ENCODE results near the gene ROBO1. TPM values are rescaled to one million over a fixed set of nuclear protein-coding genes. Genes with fewer than 3 reads are reported as not detected.

ROBO1 gene
- total and polyA plus RNA-seq, 2 donors from 2014 or later, result 2.1 to 22.1 TPM

DNA sequence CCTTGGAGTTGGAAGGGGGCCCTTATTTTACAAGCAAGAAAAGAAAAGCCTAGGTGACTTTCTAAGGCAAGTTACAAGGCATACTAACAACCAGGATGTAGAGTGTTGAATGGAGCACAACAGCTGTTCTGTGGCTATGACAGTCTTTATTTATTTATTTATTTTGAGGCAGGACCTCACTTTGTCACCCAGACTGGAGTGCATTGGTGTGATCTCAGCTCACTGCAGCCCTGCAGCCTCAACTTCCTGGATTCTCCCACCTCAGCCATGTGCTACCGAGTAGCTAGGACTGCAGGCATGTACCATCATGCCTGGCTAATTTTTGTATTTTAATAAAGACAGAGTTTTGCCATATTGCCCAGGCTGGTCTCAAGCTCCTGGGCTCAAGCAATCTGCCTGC is 973.4 kb downstream of the ROBO1 start:
- FAIRE-seq, result no peak
- H3K9me3 ChIP-seq (ENCODE audit: control insufficient read depth in 2 of 3, insufficient read depth in 1 of 3, low read length in 3 of 3), result no peaks in the 10 kb centered on the region
- intact Hi-C loops (cut with DNase I), result no loop called here

DNA sequence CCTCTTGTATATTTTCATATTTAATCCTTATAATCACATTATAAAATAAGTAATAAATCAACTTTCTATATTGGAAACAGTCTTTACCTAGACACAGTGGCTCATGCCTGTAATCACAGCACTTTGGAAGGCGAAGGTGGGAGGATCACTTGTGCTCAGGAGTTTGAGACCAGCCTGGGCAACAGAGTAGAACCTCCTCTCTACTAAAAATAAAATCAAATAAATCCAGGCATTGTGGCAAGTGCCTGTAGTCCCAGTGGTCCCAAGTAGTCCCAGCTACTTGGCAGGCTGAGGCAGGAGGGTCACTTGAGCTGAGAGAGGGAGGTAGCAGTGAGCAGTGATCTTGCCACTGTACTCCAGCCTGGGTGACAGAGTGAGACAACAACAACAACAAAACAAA is 975.1 kb downstream of the ROBO1 start:
- Histone ChIP-seq H3K27me3 (ENCODE audit: control insufficient read depth, insufficient read depth, low read length) (no peaks in the 10 kb centered on the region), H3K9ac (ENCODE audit: low read length in 3 of 3) (no peak overlapping the region), H3K4me3 (ENCODE audit: low read length in 3 of 3) (no peak overlapping the region), H3K4me1 (ENCODE audit: control insufficient read depth in 2 of 3, insufficient read depth in 2 of 3, low read depth in 1 of 3, low read length in 3 of 3) (no peaks in the 10 kb centered on the region), H3K27ac (ENCODE audit: low read depth in 2 of 2, low read length in 2 of 2) (no peak overlapping the region), H3K9me3 (ENCODE audit: control insufficient read depth in 2 of 3, insufficient read depth in 1 of 3, low read length in 3 of 3) (no peaks in the 10 kb centered on the region), H3K36me3 (ENCODE audit: control insufficient read depth in 2 of 3, insufficient read depth in 3 of 3, low read length in 3 of 3) (no peaks in the 10 kb centered on the region)
- FAIRE-seq, result no peak
- TF ChIP-seq, protein P1, sequence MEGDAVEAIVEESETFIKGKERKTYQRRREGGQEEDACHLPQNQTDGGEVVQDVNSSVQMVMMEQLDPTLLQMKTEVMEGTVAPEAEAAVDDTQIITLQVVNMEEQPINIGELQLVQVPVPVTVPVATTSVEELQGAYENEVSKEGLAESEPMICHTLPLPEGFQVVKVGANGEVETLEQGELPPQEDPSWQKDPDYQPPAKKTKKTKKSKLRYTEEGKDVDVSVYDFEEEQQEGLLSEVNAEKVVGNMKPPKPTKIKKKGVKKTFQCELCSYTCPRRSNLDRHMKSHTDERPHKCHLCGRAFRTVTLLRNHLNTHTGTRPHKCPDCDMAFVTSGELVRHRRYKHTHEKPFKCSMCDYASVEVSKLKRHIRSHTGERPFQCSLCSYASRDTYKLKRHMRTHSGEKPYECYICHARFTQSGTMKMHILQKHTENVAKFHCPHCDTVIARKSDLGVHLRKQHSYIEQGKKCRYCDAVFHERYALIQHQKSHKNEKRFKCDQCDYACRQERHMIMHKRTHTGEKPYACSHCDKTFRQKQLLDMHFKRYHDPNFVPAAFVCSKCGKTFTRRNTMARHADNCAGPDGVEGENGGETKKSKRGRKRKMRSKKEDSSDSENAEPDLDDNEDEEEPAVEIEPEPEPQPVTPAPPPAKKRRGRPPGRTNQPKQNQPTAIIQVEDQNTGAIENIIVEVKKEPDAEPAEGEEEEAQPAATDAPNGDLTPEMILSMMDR (IDR thresholded peaks at IDR 0.05; ENCODE audit: borderline replicate concordance, extremely low read depth, insufficient read depth), result no peak
- intact Hi-C loops (cut with DNase I), result no loop called here
- DNase-seq, result peak in 4 of 5 donors; percentile 27 to 59 (median 46)

More for the DNA sequence above, 973.4 kb downstream of the ROBO1 start:
- Histone ChIP-seq H3K4me3 (ENCODE audit: low read length in 3 of 3) (no peak overlapping the region), H3K36me3 (ENCODE audit: control insufficient read depth in 2 of 3, insufficient read depth in 3 of 3, low read length in 3 of 3) (no peaks in the 10 kb centered on the region), H3K27me3 (ENCODE audit: control insufficient read depth, insufficient read depth, low read length) (no peaks in the 10 kb centered on the region), H3K4me1 (ENCODE audit: control insufficient read depth in 2 of 3, insufficient read depth in 2 of 3, low read depth in 1 of 3, low read length in 3 of 3) (no peaks in the 10 kb centered on the region), H3K9ac (ENCODE audit: low read length in 3 of 3) (no peak overlapping the region), H3K27ac (ENCODE audit: low read depth in 2 of 2, low read length in 2 of 2) (no peak overlapping the region)
- TF ChIP-seq, protein P1 (IDR thresholded peaks at IDR 0.05; ENCODE audit: borderline replicate concordance, extremely low read depth, insufficient read depth), result no peak
- DNase-seq, result no peak

DNA sequence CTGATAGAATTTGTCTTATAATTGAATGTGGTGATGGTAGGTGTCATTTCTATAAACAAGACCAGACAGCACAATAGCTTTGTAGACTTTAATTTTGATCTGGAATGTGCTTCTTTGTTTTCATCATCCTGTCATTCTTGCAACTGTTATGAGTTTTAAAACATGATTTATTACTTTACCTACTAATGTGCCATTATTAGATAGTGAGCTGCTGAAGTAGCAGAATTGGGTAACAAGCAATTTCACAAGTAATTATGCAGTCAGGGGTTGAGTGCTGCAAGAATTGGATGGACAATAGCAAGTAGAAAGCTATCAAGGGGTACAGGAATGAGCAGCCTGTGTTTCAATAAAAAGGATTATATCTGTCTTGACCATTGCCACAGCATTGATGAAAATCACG is 975.6 kb downstream of the ROBO1 start:
- no peaks in the 10 kb centered on the region for H3K36me3 ChIP-seq (ENCODE audit: control insufficient read depth in 2 of 3, insufficient read depth in 3 of 3, low read length in 3 of 3)
- H3K4me1 ChIP-seq (ENCODE audit: control insufficient read depth in 2 of 3, insufficient read depth in 2 of 3, low read depth in 1 of 3, low read length in 3 of 3), result no peaks in the 10 kb centered on the region
- no peak overlapping the region for H3K27ac ChIP-seq (ENCODE audit: low read depth in 2 of 2, low read length in 2 of 2)
- H3K27me3 ChIP-seq (ENCODE audit: control insufficient read depth, insufficient read depth, low read length), result no peaks in the 10 kb centered on the region
- no peaks in the 10 kb centered on the region for H3K9me3 ChIP-seq (ENCODE audit: control insufficient read depth in 2 of 3, insufficient read depth in 1 of 3, low read length in 3 of 3)
- no peak overlapping the region for H3K9ac ChIP-seq (ENCODE audit: low read length in 3 of 3)
- FAIRE-seq (no peak), DNase-seq (no peak)
- intact Hi-C loops (cut with DNase I), result no loop called here
- TF ChIP-seq, protein P1 (IDR thresholded peaks at IDR 0.05; ENCODE audit: borderline replicate concordance, extremely low read depth, insufficient read depth), result no peak
- no peak overlapping the region for H3K4me3 ChIP-seq (ENCODE audit: low read length in 3 of 3)

DNA sequence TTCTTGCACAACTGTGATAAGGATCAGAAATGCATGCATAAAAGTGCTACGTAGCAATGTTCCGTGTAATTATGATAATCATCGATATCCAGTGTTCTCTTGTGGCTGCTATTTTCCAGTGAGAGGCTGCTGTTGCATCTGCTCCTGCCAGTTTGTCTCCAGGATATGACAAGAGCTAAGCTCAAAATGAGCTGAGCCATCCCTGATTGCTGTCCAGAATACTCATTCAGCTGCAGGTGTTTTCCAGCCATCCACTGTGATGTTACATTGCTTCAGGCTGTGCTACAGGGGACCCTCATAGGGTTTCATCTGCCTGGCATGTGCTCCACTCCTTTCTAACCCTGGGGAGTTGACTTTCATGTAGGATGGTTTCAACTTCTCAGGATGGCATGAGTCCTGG is 976.0 kb downstream of the ROBO1 start:
- Histone ChIP-seq H3K4me1 (ENCODE audit: control insufficient read depth in 2 of 3, insufficient read depth in 2 of 3, low read depth in 1 of 3, low read length in 3 of 3) (no peaks in the 10 kb centered on the region), H3K27me3 (ENCODE audit: control insufficient read depth, insufficient read depth, low read length) (no peaks in the 10 kb centered on the region), H3K9ac (ENCODE audit: low read length in 3 of 3) (no peak overlapping the region), H3K9me3 (ENCODE audit: control insufficient read depth in 2 of 3, insufficient read depth in 1 of 3, low read length in 3 of 3) (no peaks in the 10 kb centered on the region), H3K27ac (ENCODE audit: low read depth in 2 of 2, low read length in 2 of 2) (no peak overlapping the region), H3K36me3 (ENCODE audit: control insufficient read depth in 2 of 3, insufficient read depth in 3 of 3, low read length in 3 of 3) (no peaks in the 10 kb centered on the region), H3K4me3 (ENCODE audit: low read length in 3 of 3) (no peak overlapping the region)
- no peak for FAIRE-seq
- DNase-seq, result peak in 1 of 5 donors; percentile 4
- TF ChIP-seq, protein P1 (IDR thresholded peaks at IDR 0.05; ENCODE audit: borderline replicate concordance, extremely low read depth, insufficient read depth), result no peak
- intact Hi-C loops (cut with DNase I), result no loop called here

Measured in kidney (tissue), 14 donors.